Adrenal gland (tissue), 5 donors: ENCODE measurements around the gene E2F7.

ENCODE experiments used
- CTCF ChIP-seq, 6 experiments: fragments of 450-650 bp in 4 of 6; fragments of 200-600 bp in 2 of 6; sonication (generic) in 1 of 6; IDR thresholded peaks; 1 replicate in 5 of 6; 2 replicates in 1 of 6; pipeline versions ENCODE4 v1.5.1 to v1.8.0; 2016 to 2021; ENCODE audit warnings: antibody characterized with exemption in 6 of 6, mild to moderate bottlenecking in 2 of 6, moderate library complexity in 1 of 6
- POLR2A ChIP-seq, 2 donors: fragments of 450-650 bp; IDR thresholded peaks; one replicate each; pipeline ENCODE4 v1.6.1; 2017; ENCODE audit warnings: antibody characterized with exemption in 2 of 2, mild to moderate bottlenecking in 2 of 2, moderate library complexity in 1 of 2
- donor health status: DM: no; HTN: no; CAD: no.

- no peak for TF ChIP-seq CTCF (IDR thresholded peaks at IDR 0.05)
- no peak for TF ChIP-seq POLR2A (IDR thresholded peaks at IDR 0.05)
Measured at GRCh38 chr12:77042833-77043232, 22.5 kb downstream of the E2F7 start.
